Parathyroid adenoma (tissue), 2 donors: ENCODE measurements around the gene TMEM273.

Source experiments
- H2AFZ ChIP-seq: fragments of 300-600 bp; sonication (generic); one replicate; pipeline ENCODE4 v1.7.0; 2017; ENCODE audit warnings: antibody characterized with exemption, mild to moderate bottlenecking
- H3K27ac ChIP-seq: fragments of 300-600 bp; sonication (generic); one replicate; pipeline ENCODE4 v1.7.0; 2017
- H3K27me3 ChIP-seq: fragments of 300-600 bp; sonication (generic); one replicate; pipeline ENCODE4 v1.7.0; 2017; ENCODE audit warnings: low read length; ENCODE audit not compliant: control insufficient read depth, insufficient read depth
- H3K36me3 ChIP-seq: fragments of 300-600 bp; sonication (generic); one replicate; pipeline ENCODE4 v1.7.0; 2017; ENCODE audit warnings: low read length; ENCODE audit not compliant: control insufficient read depth, insufficient read depth
- H3K4me1 ChIP-seq: fragments of 300-600 bp; sonication (generic); one replicate; pipeline ENCODE4 v1.7.0; 2017; ENCODE audit warnings: control low read depth
- H3K4me2 ChIP-seq: fragments of 300-600 bp; sonication (generic); one replicate; pipeline ENCODE4 v1.7.0; 2017; ENCODE audit warnings: low read length
- H3K4me3 ChIP-seq: fragments of 300-600 bp; sonication (generic); one replicate; pipeline ENCODE4 v1.7.0; 2017; ENCODE audit warnings: low read depth, low read length
- H3K79me2 ChIP-seq: fragments of 300-600 bp; sonication (generic); one replicate; pipeline ENCODE4 v1.7.0; 2017; ENCODE audit warnings: control low read depth
- H3K9ac ChIP-seq: fragments of 300-600 bp; sonication (generic); one replicate; pipeline ENCODE4 v1.7.0; 2017; ENCODE audit warnings: mild to moderate bottlenecking
- H3K9me3 ChIP-seq: fragments of 300-600 bp; sonication (generic); one replicate; pipeline ENCODE4 v1.7.0; 2017; ENCODE audit warnings: low read length; ENCODE audit not compliant: control insufficient read depth
- CTCF ChIP-seq: fragments of 300-600 bp; sonication (generic); IDR thresholded peaks from one replicate; pipeline ENCODE4 v1.7.0; 2017; ENCODE audit warnings: antibody characterized with exemption, mild to moderate bottlenecking
- donor health status: primary hyperparathyroidism.

The TMEM273 gene

GRCh38 chr10:49167425-49168170 lies 20.6 kb downstream of the TMEM273 start:
- no peaks in the 10 kb centered on the region for H3K27me3 ChIP-seq
- H3K9ac ChIP-seq: no peak overlapping the region
- H2AFZ ChIP-seq: no peak overlapping the region
- H3K4me2 ChIP-seq: no peak overlapping the region
- H3K27ac ChIP-seq: peak overlapping the region; percentile 77
- no peak for TF ChIP-seq CTCF
- peaks cover 43% of the 10 kb centered on the region for H3K4me1 ChIP-seq
- no peaks in the 10 kb centered on the region for H3K36me3 ChIP-seq
- H3K79me2 ChIP-seq: peaks cover 7% of the 10 kb centered on the region
- H3K4me3 ChIP-seq: no peak overlapping the region
- no peaks in the 10 kb centered on the region for H3K9me3 ChIP-seq

DNA sequence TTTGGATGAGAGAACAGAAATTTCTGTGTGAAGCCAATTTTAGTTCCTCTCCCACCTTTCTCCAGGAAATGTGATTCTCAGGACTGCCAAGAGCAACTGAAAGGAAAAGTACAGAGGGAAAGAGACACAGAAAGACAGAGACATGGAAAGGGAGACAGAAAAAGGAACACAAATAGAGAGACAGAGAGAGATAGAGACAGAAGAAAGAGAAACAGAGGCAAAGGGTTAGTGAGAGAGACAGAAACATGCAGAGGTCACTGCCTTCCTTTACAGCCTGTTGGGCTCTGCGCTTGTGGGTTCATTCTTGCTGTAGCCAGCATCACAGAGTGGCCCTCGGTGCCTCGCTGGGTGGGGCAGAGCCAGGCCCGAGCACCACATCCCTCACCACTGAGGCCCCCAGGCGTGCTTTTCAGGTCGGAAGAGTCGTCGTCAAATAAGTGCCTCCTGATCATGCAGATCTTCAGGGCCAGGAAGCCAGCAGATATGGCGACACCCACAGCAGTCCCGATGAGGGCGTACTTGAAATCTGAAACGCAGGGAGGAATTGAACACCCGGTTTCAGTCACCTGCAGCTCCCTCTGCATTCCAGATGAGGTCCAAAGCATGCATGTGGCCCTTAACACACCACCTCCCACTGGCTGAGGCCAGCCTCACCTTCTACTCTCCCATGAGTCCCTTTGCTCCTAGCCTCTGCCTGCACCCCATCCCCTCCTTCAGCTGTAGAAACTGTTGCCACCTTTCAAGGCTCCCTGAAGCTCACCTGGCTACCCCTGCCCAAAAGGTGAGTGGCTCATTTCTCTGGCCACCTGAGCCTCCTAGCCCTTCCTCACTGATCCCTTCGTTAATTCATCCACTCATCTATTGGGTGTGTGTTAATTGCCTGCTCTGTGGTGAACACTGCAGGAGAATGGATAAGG lies 21.4 kb downstream of the TMEM273 start:
- H2AFZ ChIP-seq: peak overlapping the region; percentile 67
- H3K4me1 ChIP-seq: peaks cover 43% of the 10 kb centered on the region
- H3K4me2 ChIP-seq: no peak overlapping the region
- H3K79me2 ChIP-seq: peaks cover 2% of the 10 kb centered on the region
- no peaks in the 10 kb centered on the region for H3K27me3 ChIP-seq
- TF ChIP-seq CTCF: peak; percentile 14
- H3K4me3 ChIP-seq: no peak overlapping the region
- H3K36me3 ChIP-seq: no peaks in the 10 kb centered on the region
- H3K9ac ChIP-seq: no peak overlapping the region
- H3K27ac ChIP-seq: peak overlapping the region; percentile 77
- H3K9me3 ChIP-seq: no peaks in the 10 kb centered on the region

DNA sequence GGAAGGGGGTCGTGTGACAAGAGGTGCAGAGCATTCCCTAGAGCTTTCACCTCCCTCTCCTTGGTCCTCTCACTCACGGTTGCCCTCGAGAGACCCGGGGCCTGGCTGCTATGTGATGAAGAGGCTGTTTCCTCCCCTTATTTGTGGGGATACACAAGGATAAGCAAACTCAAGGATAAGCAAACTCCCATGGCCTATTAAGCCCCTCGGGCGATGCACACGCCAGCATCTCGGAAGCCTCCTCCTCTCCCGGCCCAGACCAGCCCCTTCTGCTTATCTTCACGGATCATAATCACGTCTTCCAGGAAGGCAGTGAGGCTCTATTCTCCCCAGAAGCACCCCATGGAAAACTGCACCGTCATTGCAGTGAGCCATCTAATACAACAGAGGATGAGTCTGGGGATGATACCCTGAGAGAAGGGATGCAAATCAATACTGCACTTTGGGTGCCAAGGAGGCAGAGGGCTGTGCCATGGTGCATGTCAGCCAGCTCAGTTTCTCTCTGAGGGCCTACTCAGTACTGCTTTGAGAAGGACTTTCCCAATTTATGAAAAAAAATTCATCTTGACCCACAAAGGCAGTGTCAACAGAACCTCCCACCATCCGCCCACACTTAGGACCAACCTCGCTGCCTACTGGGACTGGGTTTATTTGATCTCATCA lies 22.2 kb downstream of the TMEM273 start:
- Histone ChIP-seq H3K27ac (peak overlapping the region; percentile 77), H2AFZ (peak overlapping the region; percentile 4), H3K36me3 (no peaks in the 10 kb centered on the region), H3K27me3 (no peaks in the 10 kb centered on the region), H3K79me2 (peaks cover 2% of the 10 kb centered on the region), H3K4me3 (no peak overlapping the region), H3K4me1 (peaks cover 43% of the 10 kb centered on the region), H3K4me2 (no peak overlapping the region), H3K9me3 (no peaks in the 10 kb centered on the region), H3K9ac (no peak overlapping the region)
- TF ChIP-seq CTCF: no peak

- H3K79me2 ChIP-seq: no peaks in the 10 kb centered on the region
- H3K4me3 ChIP-seq: no peak overlapping the region
- peaks cover 43% of the 10 kb centered on the region for H3K4me1 ChIP-seq
- no peak overlapping the region for H2AFZ ChIP-seq
- no peak overlapping the region for H3K9ac ChIP-seq
- H3K36me3 ChIP-seq: no peaks in the 10 kb centered on the region
- H3K27me3 ChIP-seq: no peaks in the 10 kb centered on the region
- TF ChIP-seq CTCF: no peak
- H3K27ac ChIP-seq: peak overlapping the region; percentile 77
- H3K4me2 ChIP-seq: no peak overlapping the region
- H3K9me3 ChIP-seq: no peaks in the 10 kb centered on the region
Observed at GRCh38 chr10:49165259-49165658, 22.9 kb downstream of the TMEM273 start.
